ENCODE results near the gene CEP131.

DNA sequence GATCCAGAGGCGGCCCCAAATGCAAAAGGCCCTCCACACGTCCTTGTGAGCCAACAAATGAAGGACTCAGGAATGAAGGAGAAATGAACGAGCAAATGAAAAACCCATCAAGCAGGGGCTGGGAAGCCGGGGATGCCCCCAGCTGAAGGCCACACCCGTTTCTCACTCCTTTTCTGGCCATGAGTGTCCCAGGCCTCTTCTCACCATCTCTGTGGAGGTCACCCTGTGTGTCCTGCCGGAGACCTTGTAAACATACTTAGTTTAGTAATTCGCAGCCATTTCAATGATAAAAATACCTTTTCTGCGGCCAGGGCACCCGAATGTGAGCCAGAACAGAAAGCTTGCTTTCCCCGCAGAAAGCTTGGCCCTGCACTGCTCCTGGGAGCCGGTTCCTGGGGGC lies 35.6 kb downstream of the CEP131 start:
- TF ChIP-seq POLR2AphosphoS5 (IDR thresholded peaks at IDR 0.05; ENCODE audit: low read depth, low read length), result no peak
- TF ChIP-seq TAF1 (IDR thresholded peaks at IDR 0.05; ENCODE audit: borderline replicate concordance, insufficient read depth, low read length), result no peak
- TF ChIP-seq SIN3A (IDR thresholded peaks at IDR 0.05; ENCODE audit: borderline replicate concordance, insufficient read depth, low read length), result no peak
- TF ChIP-seq REST (IDR thresholded peaks at IDR 0.05; ENCODE audit: insufficient read depth in 1 of 2, low read depth in 2 of 2, low read length in 2 of 2), result no peak

Measured in PFSK-1 (cell line).